Mammary epithelial cell (primary cell): ENCODE measurements around the gene RNU1-1.
"Not testable (repeated sequence)": the region's sequence is repeated elsewhere in the genome, so short reads cannot be mapped to it uniquely, and the experiment has no call there.

ENCODE experiments used
- EZH2 ChIP-seq: IDR thresholded peaks from 2 replicates; pipeline ENCODE4 v1.6.1; 2012; ENCODE audit warnings: low read length, inconsistent platforms, borderline replicate concordance
- TF ChIP-seq, protein P1 (sequence below), 2 donors: IDR thresholded peaks in 1 of 2; conservative IDR thresholded peaks in 1 of 2; 2 replicates each; pipeline ENCODE4 v1.5.1; 2011 to 2012; ENCODE audit warnings: inconsistent platforms in 2 of 2, low read length in 2 of 2, mild to moderate bottlenecking in 2 of 2, control low read depth in 1 of 2, low read depth in 1 of 2; ENCODE audit not compliant: insufficient read depth in 1 of 2; ENCODE audit errors: extremely low read depth in 1 of 2

DNA sequence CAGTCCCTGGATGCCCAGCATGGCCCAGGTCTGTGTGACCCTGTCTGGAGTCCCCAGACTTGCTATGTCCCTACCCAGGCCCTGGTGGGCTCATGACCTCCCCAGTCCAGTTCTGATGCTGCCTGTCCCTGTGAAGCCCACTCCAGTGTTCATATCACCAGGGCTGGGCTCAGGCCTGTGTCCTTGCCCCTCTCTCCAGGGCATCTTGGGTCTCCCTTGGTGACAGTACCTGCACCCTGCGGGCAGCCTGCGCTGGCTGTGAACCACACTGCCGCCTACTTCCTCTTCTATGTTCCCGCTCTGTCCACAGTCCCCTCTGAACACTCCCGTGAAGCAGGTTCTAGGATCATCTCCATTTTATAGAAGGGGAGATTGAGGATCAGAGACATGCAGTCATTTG lies 13.1 kb downstream of the RNU1-1 start:
- TF ChIP-seq, protein P1, sequence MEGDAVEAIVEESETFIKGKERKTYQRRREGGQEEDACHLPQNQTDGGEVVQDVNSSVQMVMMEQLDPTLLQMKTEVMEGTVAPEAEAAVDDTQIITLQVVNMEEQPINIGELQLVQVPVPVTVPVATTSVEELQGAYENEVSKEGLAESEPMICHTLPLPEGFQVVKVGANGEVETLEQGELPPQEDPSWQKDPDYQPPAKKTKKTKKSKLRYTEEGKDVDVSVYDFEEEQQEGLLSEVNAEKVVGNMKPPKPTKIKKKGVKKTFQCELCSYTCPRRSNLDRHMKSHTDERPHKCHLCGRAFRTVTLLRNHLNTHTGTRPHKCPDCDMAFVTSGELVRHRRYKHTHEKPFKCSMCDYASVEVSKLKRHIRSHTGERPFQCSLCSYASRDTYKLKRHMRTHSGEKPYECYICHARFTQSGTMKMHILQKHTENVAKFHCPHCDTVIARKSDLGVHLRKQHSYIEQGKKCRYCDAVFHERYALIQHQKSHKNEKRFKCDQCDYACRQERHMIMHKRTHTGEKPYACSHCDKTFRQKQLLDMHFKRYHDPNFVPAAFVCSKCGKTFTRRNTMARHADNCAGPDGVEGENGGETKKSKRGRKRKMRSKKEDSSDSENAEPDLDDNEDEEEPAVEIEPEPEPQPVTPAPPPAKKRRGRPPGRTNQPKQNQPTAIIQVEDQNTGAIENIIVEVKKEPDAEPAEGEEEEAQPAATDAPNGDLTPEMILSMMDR (conservative IDR thresholded peaks at IDR 0.05 in 1 of 2, IDR thresholded peaks at IDR 0.05 in 1 of 2; ENCODE audit: extremely low read depth in 1 of 2, insufficient read depth in 1 of 2, low read depth in 1 of 2, low read length in 2 of 2) = not testable (repeated sequence)
- TF ChIP-seq EZH2 = not testable (repeated sequence)
